ENCODE results near the gene SPOCD1.

SPOCD1 gene

DNA sequence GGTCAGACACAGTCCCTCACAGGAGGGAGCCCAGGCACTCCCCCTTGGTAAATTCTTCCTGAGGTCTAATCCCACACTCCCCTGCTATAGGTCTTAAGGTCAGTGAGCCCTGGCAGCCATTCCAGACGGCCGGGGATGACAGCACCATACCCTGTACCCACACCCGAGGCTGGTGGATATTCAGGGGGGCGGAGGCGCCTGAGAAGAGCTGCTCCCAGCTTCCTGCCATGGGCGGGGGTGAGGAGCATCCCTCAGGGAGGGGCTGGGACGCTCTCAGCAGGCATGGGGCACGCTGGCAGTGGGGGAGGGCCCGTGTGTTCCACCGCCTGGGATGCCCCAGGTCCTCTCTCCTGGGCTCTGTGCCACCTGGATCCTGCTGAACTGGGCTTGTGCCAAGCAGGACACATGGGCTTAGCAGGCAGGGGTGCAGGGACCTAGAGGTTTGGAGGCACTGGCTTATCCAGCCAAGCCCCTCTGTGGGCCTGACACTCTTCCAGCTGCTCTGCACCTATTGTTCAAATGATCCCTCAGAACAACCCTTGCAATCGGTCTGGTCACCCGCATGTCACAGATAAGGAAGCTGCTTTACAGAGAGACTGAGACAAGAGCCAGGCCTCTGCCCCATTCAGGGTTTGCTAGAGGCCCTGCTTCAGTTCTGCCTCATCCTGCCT is 46.0 kb downstream of the SPOCD1 start:
- DNase-seq, result no peak

DNA sequence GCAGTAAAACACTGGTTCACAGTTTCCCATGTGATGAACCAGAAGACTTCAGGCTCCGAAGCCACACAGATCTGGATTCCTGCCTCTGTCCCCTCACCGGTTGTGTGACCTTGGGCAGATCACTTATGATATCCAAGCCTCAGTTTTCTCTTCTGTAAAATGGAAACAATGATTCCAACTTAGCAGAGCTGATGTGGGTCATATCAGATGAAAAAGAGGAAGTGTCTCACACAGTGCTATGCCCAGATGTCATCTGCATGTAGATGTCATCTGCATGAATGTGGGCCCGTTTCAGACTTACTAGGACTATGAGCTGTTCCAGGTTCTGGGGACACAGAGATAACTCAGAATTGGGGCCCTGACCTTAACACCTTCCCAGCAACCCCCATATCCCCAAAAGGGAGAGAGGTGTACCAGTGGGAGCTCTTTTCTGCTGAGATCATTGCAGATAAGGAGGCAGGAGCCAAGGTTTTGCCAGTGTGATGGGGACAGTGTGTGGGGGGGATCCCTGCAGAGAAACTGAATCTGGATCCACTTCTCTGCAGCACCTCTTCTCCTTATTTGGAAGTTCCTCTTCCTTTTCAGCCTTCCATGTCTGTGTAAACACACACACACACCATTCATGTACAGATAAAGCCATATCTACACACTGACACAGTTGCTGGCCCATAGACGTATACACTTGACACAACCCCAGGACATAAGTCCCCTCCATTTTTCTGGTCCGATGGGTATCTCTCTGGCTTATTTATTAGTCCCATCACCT is 46.7 kb downstream of the SPOCD1 start:
- DNase-seq, result peak; percentile 65

DNA sequence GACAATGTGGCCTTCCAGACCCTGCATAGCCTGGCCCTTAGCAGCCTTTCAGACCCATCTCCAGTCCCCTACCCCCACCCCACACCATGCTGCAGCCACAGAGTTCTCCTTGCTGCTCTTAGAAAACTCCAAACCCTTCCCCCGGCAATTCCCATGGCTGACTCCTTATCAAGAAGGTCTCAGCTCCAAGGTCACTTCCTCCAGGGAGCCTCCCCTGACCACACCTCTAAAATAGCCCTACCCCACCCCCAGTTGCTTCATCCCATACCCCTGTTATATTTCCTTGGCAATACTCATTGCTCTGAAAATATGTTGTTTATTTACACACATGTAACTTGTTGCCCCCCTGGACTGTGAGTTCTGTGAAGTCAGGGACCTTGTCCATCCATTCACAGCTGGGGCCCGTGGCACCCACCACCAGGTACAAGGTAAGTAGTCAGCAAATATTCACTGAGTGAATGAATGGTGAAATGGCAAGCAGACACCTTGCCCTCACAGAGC is 47.4 kb downstream of the SPOCD1 start:
- no peak for DNase-seq

DNA sequence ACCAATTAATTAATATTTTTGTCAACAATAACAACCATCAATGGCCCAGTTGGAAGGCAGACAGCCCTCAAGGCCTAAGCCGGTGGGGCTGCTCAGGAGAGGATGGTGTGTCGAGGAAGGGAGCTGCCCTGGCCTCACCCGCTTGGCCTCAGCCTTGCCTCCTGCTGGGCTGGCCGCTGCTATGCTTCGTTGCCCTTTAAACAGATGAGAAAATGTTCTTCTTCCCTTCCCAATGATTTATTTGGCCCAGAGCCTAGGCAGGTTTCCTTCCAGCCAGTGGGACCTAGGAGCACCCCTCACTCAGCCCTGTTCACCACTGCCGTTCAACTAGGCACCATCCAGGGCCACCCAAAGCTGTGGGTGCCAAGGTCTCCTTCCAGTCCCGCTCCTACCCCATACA is 48.6 kb downstream of the SPOCD1 start:
- no peak for DNase-seq

DNA sequence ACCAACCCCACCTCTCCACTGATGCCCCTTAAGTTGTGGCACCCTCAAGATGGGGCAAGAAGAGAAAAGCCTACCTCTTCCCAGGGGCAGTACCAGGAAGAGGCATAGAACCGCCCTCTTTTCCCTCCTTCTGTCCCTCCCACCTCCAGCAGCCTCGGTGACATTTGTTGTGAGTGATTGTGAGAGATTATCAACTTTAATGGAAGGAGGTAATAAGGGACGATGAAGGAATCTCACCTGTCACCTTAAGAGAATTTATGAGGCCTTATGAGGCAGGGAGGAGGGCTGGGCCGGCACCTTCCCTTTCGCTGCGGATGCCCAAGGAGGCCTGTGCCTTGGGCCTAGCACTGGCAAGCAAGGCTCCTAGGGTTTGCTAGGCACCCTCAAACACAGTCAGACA is 50.3 kb downstream of the SPOCD1 start:
- no peak for DNase-seq

DNA sequence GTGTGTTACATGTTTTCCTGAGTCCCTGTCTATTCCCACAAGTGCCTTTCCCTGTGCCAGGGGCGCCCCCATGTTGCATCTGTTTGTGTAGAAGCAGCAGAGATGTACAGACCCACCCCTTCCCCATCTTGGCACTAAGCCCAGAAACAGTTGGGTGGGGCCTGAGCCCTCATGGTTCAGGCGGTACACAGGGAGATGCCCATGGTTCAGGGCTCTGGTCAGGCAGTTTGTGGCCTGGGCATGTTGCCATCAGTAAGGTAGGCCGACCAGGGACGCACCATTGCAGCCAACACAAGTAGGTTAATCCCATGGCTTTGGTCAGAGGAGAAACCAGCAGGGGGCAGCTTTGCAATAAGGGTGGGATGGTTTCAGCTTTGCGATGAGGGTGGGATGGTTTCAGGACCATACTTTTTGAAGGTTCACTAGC is 50.8 kb downstream of the SPOCD1 start:
- peak; percentile 60 for DNase-seq

DNA sequence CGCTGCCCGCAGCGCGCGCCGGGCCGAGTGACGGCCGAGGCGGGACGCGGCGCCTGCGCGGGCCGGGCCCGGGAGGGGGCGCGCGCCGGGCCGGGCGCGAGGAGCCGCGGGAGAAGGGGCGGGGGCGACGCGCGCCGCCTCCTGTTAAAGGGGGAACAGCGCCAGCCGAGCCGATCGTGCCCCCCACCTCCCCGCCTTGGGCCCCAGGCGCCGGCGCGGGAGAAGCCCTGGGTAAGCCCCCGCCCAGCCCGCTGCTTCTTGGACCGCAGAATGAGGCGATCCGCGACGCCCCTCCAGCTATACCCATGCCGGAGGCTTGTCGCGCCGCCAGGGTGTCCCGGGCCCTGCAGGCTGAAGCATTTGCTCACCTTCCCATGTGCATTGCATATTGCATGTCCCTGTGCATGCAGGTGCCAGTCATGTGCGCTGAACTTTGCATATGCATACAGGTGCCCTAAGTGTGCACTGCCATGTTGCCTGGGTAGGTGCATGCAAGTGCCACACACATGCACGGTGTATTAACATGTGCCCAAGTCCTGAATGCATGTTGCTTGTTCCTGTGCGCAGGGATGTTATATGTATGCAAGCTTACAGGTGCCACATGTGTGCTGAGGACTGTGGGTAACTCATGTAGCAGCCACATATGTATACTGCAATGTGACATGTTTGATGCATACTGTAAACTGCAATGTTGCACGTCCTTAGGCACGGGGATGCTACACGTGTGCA is 51.3 kb downstream of the SPOCD1 start, which contains the start of gene ADGRB2:
Gene ADGRB2 (minus strand): TSS at position 29 of the 729 bp plus-strand sequence. CDS start 7,119 bp downstream, outside the sequence.
- DNase-seq, result peak; percentile 63

DNA sequence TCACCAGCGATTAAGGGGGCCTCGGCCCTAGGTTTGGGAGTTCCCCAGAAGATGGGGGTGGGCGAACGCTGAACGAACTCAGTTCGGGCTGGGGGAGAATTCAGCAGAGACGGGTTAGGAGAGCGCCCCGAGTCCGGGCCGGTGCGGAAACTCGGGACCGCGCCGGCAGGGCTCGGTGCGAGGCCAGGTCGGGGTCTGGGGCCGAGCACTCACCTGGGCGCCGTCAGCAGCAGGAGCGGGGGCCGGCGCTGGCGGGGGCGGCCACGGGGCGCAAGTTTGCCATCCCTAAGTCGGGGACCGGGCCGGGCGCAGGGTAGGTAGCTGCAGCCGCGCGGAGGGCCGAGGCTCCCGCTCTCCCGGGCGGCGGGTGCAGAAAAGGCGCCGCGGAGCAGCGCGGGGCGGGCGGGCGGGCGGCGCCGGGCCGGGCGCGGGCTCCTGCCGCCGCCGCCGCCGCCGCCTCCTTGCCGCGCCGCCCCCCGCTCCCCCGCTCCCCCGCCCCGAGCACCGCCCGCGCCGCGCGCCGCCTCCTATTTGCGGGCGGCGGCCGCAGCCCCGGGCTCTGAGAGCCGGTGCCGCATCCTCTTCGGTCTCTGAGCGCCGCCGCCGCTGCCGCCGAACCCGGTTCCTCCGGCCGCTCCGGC is 52.0 kb downstream of the SPOCD1 start:
- peak; percentile 30 for DNase-seq

DNA sequence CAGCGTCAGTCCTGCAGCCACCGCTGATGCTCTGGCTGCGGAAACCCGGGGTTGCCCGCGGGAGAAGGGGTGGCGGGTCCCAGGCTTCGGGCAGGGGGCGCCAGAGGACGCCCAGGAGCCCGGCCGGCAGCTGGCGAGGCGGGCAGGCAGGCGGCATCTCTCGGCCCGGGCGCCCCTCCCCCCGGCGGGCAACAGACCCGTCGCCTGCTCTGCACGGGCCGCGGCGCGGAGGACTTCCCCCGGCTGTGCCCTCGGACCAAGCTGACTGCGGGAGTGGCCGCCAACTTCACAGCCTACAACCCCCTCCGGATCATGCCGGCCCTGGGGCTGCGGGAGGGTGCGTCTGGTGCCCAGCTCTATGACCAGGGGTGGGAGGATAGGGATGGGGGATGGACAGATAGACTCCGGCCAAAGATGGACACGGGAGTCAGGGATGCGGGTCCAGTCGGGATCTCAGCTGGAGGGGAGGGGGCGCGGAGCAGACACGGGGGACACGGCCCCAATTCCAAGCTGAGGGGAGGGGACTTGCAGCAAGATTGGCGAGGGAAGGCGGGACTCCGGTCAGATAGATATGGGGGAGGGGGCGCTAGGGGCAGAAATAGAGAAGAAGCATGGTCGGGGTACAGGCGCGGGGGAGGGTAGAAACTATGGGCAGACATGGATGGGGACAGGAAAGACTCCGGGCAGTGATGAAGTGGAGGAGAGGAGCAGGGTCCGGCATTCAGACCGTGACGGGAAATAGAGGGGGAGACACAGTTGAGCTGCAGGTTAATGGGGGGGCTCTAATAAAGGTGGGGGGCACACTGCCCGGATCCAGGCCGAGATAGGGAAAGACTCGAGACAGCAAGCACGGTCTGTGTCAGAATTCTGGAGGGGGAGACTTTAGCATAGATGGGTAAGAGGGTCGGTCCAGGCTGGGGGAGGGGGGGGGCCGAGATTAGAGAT is 52.8 kb downstream of the SPOCD1 start:
- DNase-seq, result peak; percentile 93

DNA sequence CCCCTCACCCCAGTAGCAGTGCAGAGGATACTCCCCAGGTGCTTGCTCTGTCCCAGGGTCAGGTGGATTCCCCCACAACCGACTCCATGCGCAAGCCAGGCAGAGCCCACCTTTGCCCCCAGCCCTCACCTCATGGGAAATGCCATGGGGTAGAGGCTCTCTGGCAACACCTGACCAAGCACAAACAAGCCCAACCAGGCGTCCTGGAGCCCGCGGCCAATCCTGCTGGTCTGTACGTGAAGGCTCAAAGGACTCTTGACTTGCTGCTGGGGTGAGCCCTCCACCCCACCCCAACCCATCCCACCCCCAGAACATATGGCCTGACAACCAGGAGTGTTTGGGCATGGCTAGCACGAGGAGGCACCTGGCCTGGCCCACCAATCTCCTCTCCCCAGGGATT is 53.5 kb downstream of the SPOCD1 start:
- DNase-seq, result no peak

DNA sequence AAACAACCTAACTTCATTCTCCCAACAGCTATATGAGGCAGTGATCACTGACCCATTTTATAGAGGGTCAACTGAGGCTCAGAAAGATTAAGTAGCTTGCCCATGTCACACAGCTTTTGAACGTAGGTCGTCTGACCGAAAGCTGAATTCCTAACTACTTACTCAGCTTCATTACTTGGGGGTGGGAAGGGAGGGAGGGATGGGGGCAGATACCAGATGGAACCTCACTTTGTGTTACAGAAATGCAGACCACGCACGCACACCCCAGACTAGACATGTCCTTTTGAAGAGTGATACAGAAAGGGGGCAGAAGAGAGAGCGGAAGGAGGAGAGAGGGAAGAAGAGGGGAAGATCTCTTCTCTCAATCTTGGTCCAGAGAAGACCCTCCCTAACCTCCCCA is 53.9 kb downstream of the SPOCD1 start:
- no peak for DNase-seq

DNA sequence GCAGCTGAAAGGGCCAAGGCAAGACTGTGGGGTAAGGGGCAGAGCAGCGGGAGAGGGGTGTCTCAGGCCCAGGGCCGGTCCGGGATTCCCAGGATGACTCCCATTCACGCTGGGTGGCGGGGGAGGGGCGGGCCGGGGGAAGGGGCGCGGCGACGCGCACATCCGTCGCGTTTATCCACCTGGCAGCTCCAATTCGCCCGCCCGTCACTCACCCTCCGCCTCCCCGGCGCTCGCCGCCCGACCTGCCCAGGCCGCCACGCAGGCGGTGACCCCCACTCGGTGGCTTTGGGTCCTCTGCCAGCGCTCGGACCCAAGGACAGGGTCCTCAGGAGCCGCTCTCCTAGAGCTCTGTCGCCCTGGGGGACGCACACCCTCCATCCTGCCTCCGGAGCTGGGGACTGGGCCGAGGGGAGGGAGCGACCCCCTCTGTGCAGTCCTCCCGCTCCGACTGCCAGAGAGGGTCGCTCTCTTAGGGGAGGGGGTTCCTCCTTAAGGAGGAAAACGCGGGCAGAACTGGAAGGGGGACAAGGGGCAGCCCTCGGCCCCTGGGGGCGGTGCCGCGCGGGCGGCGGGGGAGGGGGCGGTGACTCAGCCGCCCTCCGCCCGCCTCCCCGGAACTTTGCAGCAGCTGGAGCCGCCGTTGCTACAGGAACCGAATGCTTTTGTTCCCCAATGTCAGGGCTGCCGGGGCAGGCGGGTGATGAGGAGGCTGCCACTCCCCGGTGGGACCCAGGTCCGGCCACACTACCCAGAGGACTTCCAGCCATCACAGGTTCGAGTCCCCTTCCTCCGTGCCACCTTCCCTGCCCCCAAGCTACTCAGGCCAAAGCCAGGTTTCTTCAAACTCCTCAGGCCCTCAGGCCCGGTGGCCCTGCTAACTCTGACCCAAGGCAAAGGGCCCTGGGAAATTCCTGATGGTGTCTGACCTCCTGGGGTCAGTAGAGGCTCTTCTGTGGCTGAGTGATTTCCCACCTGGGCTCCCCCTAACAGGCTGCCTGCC is 55.1 kb downstream of the SPOCD1 start:
- DNase-seq, result peak; percentile 79

DNA sequence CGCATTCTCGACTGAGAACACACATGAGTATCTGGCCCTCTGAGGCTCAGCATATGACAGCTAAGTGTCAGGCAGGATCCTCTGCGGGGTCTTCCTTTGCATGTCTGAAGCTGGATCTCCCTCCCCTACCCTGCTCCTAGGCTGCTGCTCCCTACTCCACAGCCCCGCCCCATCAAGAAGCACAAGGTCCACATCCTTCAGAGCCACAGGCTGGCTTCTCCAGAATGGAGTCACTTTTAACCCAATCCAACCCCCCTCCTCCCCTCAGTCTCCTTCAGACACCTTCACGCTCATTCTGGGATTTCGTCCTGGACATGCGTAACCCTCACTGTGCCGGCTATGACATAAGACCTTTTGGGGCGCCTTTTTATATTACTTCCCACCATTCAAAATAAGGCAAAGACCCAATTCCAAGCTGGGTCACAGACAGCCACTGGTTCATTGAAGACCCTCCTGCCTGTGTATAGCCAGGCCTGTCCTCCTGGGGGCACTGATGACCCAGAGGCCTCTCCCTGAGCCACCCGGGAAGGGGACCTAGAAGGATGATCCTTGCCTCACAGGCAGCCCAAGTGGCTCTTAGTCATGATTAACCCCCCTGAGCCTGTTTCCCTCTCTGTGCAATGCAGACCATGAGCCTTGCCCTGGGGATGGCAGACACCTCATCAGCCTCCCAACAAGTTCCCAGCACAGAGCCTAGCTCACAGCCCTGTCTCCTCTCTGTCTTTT is 56.4 kb downstream of the SPOCD1 start:
- DNase-seq, result no peak

DNA sequence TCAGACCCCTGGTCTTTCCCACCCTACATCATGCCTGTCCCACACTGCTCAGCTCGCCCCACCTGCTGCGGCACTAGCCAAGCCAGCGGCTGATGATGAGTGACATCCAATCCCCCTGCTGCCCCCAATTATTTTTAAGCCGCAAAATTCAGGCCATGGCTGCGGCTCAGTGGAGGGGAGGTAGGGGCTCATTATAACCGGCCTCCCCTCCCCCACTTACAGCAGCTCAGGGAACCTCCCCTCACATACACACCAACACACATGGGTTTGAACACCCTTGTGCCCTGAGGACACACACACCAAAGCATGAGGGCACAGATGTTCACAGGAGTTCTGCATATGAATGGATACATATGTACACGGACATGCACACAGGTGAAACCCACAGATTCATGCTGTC is 57.0 kb downstream of the SPOCD1 start:
- DNase-seq, result no peak

DNA sequence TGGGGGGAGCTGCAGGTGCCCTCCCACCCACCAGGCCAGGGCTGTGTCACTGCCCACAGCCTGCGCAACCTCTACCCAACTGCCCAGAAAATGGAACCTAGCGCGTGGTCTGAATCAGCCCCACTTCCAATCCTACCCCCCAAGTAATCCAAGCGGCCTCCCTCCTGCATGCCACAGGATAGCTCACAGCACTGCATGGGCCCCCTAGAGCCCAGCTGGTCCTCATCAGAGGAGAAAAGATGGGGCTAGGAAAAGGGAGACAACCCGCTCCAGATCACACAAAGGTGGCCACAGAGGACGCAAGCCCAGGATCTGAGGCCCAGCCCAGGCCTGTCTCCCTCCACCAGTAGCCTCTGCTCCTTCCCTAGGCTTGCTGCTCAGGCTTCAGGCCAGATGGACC is 57.8 kb downstream of the SPOCD1 start:
- no peak for DNase-seq

DNA sequence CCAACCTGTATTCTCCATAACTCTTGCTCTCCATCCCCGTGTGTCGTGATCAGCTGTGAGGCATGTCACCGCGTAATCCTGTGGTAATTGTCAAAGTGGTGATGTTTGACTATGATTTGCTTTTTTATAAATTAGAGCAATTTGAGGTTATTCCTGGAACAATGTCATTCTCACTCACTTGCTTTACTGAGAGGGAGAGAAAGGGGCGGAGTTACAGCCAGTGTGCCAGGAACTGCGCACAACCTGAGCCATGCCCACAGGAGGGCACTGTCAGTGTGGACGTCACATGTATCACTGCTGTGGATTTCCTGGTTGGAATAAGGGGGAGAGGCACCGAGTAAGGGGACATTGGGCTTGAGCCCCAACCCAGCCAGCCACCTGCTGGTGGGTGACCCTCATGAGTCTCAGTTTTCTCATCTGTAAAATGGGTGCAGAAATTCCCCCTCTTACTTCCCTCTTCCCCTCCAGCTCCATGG is 58.6 kb downstream of the SPOCD1 start:
- no peak for DNase-seq

DNA sequence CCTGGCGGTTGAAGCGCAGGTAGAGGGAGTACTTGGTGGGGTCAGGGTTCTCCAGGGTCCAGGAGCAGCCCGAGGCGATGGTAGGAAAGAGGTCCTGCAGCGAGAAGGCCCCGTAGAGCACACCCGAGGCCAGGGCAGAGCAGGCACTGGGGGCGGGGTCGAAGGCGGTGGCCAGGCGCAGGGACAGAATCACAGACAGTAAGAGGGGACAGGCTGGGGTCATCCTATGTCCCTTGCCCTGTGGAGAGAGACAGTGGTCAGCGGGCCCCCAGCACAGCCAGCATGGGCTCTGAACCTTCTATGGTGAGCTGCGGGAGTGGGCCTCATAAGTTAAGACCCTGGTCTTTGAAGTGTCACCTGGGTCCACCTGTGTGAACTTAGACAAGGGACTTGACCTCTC is 59.2 kb downstream of the SPOCD1 start:
- DNase-seq, result no peak

DNA sequence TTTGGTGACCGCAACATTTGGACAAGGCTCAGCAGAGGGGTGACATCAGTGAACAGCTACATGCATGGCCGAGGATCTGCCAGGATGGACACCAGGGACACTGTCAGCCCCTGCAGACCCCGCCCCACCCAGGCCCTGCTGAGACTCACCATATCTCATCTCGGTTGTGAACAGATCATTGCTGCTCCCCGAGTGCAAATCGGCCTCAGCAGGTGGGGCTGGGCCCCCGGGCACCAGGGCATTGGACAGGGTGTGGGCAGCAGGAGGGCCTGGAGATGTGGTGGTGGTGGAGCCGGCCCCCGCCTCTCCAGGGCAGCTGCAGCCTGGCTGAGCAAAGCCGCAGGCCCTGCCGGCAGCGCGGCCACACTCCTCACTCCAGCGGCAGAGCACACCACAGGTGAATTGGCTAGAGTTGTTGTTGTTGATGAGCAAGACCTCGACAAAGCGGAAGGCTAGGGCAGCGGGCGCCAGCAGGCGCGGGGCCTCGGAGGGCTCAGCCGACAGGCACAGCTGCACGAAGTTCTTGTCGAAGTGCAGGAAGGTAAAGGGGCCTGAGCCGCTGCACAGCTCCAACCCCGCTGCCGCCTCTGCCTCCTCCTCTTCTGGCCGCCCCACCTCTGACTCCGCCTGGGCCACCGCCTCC is 59.9 kb downstream of the SPOCD1 start:
- DNase-seq, result no peak

DNA sequence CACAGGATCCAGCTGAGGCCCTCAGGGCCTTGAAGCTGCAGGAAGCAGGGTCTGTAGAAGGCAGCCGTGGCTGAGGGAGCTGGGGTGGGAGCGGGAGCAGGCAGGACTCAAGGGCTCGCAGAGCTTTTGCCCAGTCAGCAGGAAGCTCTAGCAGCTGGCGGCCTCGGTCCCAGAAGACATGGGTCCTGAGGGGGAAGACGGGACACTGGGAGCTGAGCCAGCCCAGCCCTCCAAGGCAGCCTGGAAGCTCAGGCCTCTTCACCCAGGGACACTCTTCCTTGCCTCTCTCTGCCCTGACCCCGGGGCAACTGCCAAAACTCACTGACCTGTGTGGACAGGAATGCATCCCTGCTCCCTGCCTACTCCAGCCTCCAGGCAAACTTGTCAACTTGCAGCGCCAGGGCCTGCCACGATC is 60.6 kb downstream of the SPOCD1 start:
- peak; percentile 38 for DNase-seq
